HG02870 (cell line): ENCODE results near the gene STX12.
"Not testable (repeated sequence)": the region's sequence is repeated elsewhere in the genome, so short reads cannot be mapped to it uniquely, and the experiment has no call there.

ENCODE experiments used
- ATAC-seq: cut with Tn5 transposase; IDR thresholded peaks from one replicate; pipeline ENCODE4 v1.9.1; 2021; ENCODE audit warnings: mild to moderate bottlenecking, moderate library complexity; ENCODE audit not compliant: unreplicated experiment

STX12 gene

DNA sequence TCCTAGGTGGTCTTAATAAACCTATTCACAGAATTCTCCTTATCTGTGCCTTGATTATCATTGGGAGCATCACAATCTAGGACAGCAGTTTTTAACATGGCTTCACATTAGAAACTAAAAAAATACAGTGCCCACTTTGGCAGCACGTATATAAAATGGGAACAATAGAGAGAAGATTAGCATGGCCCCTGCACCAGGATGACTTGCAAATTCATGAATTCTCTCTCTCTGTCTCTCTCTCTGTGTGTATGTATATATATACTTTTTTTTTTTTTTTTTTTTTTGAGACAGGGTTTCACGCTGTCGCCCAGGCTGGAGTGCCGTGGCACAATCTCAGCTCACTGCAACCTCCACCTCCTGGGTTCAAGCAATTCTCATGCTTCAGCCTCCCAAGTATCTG lies 51.4 kb downstream of the STX12 start:
- ATAC-seq: no peak

DNA sequence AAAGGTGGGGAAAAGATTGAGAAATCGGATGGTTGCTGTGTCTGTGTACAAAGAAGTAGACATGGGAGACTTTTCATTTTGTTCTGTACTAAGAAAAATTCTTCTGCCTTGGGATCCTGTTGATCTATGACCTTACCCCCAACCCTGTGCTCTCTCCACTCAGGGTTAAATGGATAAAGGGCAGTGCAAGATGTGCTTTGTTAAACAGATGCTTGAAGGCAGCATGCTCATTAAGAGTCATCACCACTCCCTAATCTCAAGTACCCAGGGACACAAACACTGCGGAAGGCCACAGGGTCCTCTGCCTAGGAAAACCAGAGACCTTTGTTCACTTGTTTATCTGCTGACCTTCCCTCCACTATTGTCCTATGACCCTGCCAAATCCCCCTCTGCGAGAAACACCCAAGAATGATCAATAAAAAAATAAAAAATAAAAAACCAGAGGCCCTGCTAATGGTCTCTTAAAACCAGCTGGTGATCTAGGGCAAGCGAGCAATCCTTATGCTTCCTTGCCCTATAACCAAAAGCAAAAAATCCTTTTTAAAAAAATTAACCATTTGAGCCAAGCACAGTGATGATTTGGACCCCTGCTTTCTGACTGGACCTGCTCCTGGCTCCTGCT lies 56.4 kb downstream of the STX12 start:
- not testable (repeated sequence) for ATAC-seq

DNA sequence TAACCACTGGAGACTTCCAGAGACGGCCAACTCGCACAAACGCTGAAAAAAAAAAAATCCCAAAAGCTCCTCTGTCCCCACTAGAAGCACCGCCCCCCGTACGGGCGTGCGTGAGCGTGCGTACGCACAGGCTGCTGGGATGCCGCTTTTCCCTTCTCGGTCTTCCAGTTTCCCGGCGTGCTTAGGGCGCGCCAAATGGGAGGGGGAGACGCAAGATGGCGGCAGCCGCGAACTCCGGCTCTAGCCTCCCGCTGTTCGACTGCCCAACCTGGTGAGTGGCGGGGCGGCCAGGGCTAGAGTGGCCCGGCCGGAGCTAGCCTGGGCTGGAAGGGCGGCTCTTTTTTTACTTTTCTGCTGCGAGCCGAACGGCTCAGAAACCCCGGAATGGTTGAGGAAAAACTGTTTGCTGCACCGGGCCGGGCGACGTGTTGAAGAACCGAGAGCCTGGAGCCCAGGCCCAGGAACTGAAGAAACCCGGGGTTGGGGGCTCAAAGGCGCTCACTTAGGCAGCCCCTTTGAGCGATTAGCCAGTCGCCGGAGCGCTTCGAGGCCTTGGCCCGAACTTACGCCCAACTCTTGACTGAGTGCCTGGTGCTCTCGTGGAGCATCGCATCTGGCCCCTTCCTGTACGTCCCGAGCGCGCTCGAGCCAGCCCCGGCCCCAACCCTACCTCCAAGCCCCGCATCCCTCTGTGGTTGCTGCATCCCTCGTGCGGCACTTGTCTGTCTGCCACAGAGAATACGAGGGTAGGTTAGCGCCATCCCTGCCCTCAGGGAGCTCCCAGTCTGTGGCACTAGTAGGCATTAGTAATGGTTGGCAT lies 57.8 kb downstream of the STX12 start, which contains the start of gene PPP1R8:
Gene PPP1R8 (plus strand): TSS at position 162 of the 820 bp plus-strand sequence. CDS start 54 bp downstream, at position 216.
- peak; percentile 90 for ATAC-seq

DNA sequence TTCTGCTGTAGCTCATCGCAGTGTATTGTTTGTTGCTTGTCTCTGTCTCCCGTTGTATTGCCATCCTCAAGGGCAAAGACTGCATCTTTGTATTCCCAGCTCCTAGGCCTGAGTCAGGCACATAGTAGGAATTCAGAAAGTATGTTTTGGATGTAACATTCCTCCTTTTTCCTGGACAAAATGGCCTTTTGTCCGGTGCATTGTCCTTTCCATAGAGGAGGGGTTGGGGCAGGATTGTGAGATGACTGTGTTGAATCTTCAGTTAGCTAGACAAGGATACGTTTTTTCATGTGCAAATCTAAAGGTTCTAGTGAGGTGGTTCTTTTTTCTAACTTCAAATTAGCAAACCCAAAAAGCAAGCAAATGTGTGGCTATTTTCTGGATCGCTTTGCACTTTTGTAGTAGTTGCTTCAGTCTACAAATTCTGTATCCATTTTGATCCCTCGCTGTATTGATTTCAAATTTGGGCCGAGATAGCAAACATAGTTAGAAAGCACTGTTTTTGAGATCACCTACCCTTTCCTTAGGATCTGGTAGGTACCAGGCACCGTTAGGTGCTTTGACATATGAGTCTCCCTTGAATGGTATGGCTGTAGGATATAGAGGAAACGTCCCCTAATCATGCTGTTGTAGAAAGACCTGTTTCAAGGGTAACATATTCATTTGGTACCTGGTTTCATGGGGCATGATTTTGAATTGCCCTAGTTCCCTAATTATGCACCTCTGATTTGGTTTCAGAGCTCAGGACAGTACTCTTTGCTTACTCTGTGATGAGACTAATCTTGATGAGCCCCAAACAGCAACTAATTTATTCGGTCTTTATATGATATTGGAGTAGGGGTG lies 58.8 kb downstream of the STX12 start:
- ATAC-seq: no peak

DNA sequence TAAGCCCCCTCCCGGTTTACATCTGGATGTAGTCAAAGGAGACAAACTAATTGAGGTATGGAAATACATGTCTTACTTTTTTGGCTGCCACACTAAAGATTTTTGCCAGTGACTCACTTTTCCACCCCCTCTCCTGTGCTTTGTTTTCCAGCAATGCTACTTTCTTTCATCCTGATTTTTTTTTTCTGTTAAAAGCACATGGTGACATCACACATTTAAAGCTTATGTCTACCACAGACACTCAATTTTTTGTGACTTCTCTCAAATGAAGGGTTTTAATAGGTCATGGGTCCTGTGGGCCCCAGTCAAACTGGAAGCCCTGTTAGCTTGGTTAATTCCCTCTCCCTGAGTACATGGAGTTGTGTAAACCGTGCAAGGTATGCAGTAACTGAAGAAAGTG lies 59.7 kb downstream of the STX12 start:
- ATAC-seq: no peak

DNA sequence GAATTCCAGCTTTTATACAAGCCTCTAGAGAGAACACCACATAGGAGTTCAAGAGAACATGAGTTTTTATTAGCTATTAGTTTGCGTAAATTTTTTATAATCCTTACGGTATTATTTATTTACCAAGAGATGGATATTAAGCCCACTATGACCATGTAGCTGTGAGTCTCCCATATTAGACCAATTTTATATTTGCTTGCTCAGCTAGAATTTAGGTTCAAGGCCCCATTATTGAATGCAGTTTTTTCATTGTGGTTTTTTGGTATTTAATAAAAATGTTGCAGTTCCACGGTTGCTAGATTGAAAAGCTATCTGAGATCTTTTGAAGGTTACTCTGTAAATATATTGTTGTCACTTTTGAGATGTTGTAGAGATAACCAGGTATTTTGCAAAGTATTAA lies 60.5 kb downstream of the STX12 start:
- no peak for ATAC-seq

DNA sequence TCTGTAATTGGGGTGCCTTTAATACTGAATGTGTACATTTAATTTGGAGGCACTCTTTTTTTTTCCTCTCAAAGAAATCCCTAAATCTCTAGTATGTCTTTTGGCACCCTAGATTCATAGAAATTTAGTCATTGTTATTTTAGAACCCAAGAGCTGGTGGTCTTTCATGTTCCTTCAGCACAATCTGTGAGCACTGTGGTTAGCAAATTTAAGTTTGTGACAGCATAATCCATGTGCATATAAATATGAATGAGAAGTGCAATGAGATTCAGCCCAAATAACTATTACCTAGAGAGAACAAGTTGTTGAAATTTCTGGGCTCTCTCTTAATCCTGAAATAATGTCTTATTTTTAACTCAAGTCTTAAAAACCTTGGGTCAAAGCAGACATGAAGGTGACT lies 62.0 kb downstream of the STX12 start:
- no peak for ATAC-seq

DNA sequence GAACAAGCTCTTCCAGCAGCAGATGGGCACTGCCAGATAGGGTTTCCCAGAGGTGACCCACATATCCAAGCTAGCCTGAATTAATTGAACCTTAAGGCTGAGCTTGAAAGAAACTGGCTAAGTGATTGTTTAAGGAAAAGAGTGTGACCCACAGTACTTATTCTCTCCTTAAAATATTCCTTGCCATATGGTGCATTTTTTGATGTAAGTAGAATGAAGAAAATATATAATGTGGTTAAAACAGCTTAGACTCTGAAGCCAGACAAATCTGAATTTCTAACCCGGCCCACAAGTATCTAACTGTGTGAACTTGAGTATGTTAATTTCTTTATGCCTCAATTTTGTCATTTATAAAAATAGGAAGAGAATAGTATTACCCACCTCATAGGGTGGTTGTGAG lies 62.5 kb downstream of the STX12 start:
- no peak for ATAC-seq

DNA sequence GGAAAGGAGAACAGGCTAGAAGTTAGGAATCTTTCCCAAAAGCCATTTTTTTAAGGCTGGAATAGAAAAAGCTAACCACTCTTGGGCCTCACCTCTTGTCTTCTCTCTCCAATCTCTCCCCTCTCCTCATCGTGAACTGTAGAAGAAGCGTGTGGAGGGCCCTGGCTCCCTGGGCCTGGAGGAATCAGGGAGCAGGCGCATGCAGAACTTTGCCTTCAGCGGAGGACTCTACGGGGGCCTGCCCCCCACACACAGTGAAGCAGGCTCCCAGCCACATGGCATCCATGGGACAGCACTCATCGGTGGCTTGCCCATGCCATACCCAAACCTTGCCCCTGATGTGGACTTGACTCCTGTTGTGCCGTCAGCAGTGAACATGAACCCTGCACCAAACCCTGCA lies 76.9 kb downstream of the STX12 start:
- no peak for ATAC-seq

- no peak for ATAC-seq
Observed at GRCh38 chr1:27855085-27855484, 82.1 kb downstream of the STX12 start.

DNA sequence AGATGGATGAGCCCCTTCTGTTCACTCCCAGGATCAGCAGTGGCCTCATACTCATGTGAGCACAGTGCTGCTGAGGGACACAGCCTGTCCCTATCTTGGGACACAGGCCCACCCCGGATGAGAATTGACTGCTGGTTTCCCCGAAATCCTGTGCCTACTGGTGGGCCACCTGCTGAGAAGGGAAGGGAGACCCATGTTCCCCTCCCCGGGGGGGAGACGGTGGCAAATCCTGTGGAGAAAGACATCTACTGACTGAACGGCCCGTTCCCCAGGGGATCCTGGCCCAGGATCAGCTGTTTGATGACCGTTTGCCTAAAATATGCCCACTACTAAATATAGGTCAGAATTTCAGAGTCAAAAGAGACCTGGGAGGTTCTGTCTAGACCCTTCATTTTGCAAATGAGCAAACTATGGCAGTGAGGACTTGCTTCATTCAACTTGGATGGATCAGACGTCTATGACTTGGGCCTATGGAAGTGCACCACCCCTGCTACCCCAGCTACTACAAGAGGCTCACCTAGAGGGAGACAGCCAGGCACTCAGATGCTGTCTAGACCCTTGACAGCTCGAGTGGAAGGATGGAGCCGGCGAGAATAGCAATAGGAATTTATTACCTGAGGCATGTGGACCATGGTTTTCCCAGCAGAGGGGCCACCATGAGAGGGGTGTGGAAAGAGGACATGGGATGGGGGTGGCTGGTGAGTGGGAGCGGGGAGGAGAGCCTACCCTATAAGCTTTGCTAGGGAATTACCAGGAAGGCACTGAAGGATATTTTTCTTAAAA lies 83.7 kb downstream of the STX12 start:
- no peak for ATAC-seq

GRCh38 chr1:27857552-27857951 lies 84.5 kb downstream of the STX12 start:
- ATAC-seq: not testable (repeated sequence)

GRCh38 chr1:27858072-27858948 lies 85.3 kb downstream of the STX12 start:
- no peak for ATAC-seq

GRCh38 chr1:27858949-27859576 lies 86.0 kb downstream of the STX12 start:
- no peak for ATAC-seq

DNA sequence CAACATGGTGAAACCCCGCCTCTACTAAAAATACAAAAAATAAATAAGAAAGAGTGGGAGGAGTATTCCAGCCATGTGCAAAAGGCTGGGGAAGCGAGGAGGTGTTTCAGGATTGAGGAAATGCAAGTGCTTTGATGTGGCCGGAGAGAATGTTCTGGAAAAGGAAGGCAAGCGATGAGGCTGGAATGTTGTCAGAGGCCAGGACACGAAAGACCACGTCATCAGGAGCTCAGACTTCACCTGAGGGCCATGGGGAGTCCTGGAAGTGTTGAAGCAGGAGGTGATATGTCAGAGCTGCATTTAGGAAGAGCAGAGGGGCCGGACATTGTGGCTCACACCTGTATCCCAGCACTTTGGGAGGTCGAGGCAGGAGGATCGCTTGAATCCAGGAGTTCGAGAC lies 88.4 kb downstream of the STX12 start:
- ATAC-seq: no peak

DNA sequence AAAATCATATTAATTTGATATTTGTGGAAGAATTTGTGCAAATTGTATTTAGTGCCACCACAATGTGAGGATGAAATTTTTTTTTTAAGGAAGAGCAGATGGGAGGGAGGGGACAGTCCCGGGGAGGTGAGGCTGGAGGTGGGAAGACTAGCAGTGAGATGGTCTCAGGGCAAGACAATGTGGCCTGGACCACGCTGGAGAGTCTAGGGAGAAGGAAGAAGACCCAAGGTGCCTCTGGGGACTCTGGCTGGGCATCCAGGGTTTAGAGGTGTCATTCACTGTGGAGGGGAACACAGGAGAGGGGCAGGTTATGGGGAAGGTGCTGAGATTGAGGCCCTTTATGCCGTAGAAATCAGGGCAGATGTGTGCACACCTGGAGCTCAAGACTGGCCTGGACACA lies 89.0 kb downstream of the STX12 start:
- ATAC-seq: no peak

- ATAC-seq: no peak
Observed at GRCh38 chr1:27862671-27863537, 89.9 kb downstream of the STX12 start.

DNA sequence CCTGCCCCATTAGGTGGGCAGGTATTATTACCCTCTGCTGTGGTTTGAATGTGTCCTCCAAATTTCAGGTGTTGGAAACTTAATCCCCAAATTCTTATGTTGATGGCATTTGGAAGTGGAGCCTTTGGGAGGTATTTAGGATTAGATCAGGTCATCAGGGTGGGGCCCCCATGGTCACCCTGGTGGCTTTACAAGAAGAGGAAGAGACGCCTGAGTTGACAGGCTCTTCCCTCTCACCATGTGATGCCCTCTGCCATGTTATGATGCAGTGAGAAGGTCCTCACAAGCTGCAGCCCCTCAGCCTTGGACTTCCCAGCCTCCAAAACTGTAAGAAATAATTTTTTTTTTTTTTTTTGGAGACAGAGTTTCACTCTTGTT lies 90.5 kb downstream of the STX12 start:
- no peak for ATAC-seq
